Hepatocyte (in vitro differentiated cells): Measurements from ENCODE around the gene TTC9.

Source experiments
- EZH2phosphoT487 ChIP-seq: fragments of 200-600 bp; sonication (generic); IDR thresholded peaks from one replicate; pipeline ENCODE4 v1.6.1; 2018; ENCODE audit warnings: antibody characterized with exemption, mild to moderate bottlenecking, low read depth, moderate library complexity; ENCODE audit not compliant: unreplicated experiment, severe bottlenecking
- TF ChIP-seq, protein P1 (sequence below): fragments of 200-600 bp; sonication (generic); IDR thresholded peaks from 2 replicates; pipeline ENCODE4 v1.5.1; 2016; ENCODE audit warnings: antibody characterized with exemption, mild to moderate bottlenecking; ENCODE audit not compliant: poor library complexity

DNA sequence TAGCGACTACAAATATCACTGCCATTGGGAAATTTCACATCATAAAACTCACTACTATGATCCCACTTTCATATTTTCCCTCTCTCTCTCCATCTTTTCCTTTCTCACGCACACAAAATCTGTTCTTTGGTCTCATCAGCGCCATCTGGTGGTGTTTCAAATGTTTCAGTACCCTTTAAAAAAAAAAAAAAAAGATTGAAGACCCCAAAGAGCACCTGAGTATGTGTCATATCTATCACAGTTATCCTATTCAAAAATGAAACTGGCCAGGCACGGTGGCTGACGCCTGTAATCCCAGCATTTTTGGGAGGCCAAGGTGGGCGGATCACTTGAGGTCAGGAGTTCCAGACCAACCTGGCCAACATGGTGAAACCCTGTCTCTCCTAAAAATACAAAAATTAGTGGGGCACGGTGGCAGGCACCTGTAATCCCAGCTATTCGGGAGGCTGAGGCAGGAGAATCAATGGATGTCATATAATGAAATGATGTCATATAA is 72.4 kb downstream of the TTC9 start:
- TF ChIP-seq, protein P1, sequence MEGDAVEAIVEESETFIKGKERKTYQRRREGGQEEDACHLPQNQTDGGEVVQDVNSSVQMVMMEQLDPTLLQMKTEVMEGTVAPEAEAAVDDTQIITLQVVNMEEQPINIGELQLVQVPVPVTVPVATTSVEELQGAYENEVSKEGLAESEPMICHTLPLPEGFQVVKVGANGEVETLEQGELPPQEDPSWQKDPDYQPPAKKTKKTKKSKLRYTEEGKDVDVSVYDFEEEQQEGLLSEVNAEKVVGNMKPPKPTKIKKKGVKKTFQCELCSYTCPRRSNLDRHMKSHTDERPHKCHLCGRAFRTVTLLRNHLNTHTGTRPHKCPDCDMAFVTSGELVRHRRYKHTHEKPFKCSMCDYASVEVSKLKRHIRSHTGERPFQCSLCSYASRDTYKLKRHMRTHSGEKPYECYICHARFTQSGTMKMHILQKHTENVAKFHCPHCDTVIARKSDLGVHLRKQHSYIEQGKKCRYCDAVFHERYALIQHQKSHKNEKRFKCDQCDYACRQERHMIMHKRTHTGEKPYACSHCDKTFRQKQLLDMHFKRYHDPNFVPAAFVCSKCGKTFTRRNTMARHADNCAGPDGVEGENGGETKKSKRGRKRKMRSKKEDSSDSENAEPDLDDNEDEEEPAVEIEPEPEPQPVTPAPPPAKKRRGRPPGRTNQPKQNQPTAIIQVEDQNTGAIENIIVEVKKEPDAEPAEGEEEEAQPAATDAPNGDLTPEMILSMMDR, result peak; percentile 84
- TF ChIP-seq EZH2phosphoT487, result no peak
